Sigmoid colon (tissue), 4 donors: Measurements from ENCODE around the gene ADARB2.
"Not testable (repeated sequence)": the region's sequence is repeated elsewhere in the genome, so short reads cannot be mapped to it uniquely, and the experiment has no call there.

Source experiments
- EP300 ChIP-seq, 4 donors: sonication (generic); formaldehyde crosslinking; IDR thresholded peaks; one replicate each; pipeline ENCODE4 v1.6.1; 2017; ENCODE audit warnings: antibody characterized with exemption in 4 of 4
- POLR2A ChIP-seq, 2 donors: fragments of 450-650 bp; IDR thresholded peaks; one replicate each; pipeline ENCODE4 v1.6.1; 2016; ENCODE audit warnings: antibody characterized with exemption in 2 of 2, mild to moderate bottlenecking in 2 of 2, moderate library complexity in 2 of 2
- POLR2AphosphoS5 ChIP-seq, 4 donors: sonication (generic); formaldehyde crosslinking; IDR thresholded peaks; one replicate each; pipeline ENCODE4 v1.6.1; 2017; ENCODE audit warnings: antibody characterized with exemption in 4 of 4
- TF ChIP-seq, protein P1 (sequence below), 4 experiments: fragments of 450-650 bp in 3 of 4; fragments of 200-600 bp in 1 of 4; IDR thresholded peaks; one replicate each; pipeline ENCODE4 v1.5.1; 2016 to 2019; ENCODE audit warnings: antibody characterized with exemption in 4 of 4, mild to moderate bottlenecking in 3 of 4, moderate library complexity in 2 of 4

GRCh38 chr10:1326514-1326913, 410.8 kb downstream of the ADARB2 start:
- TF ChIP-seq, protein P1, sequence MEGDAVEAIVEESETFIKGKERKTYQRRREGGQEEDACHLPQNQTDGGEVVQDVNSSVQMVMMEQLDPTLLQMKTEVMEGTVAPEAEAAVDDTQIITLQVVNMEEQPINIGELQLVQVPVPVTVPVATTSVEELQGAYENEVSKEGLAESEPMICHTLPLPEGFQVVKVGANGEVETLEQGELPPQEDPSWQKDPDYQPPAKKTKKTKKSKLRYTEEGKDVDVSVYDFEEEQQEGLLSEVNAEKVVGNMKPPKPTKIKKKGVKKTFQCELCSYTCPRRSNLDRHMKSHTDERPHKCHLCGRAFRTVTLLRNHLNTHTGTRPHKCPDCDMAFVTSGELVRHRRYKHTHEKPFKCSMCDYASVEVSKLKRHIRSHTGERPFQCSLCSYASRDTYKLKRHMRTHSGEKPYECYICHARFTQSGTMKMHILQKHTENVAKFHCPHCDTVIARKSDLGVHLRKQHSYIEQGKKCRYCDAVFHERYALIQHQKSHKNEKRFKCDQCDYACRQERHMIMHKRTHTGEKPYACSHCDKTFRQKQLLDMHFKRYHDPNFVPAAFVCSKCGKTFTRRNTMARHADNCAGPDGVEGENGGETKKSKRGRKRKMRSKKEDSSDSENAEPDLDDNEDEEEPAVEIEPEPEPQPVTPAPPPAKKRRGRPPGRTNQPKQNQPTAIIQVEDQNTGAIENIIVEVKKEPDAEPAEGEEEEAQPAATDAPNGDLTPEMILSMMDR (IDR thresholded peaks at IDR 0.05), result not testable (repeated sequence)
- not testable (repeated sequence) for TF ChIP-seq POLR2AphosphoS5, POLR2A, EP300 (IDR thresholded peaks at IDR 0.05)
